Activated T-helper 1 cell treated with Interleukin-2 at 50 U/mL for 16 hours (primary cell): ENCODE measurements around the gene ZER1.

Experiments used
- DNase-seq: peaks from one replicate; pipeline ENCODE4 v3.0.0-alpha.2; 2020; ENCODE audit warnings: low read depth

Gene ZER1

GRCh38 chr9:128689820-128690683, 81.7 kb downstream of the ZER1 start:
- DNase-seq: peak; percentile 44

- peak; percentile 47 for DNase-seq
Observed at GRCh38 chr9:128689293-128689774, 82.4 kb downstream of the ZER1 start.

- DNase-seq: peak; percentile 91
Observed at GRCh38 chr9:128688501-128689292, 83.0 kb downstream of the ZER1 start, which contains the start of gene SET. Gene SET (plus strand): TSS chr9:128689222. CDS start chr9:128689583, 361 bp downstream.

- no peak for DNase-seq
Observed at GRCh38 chr9:128687453-128687852, 84.3 kb downstream of the ZER1 start.

GRCh38 chr9:128685636-128686489, 85.9 kb downstream of the ZER1 start:
- no peak for DNase-seq

- peak; percentile 58 for DNase-seq
Observed at GRCh38 chr9:128684325-128685199, 87.2 kb downstream of the ZER1 start.

GRCh38 chr9:128684065-128684324, 87.7 kb downstream of the ZER1 start:
- DNase-seq: no peak

- no peak for DNase-seq
Observed at GRCh38 chr9:128683340-128684064, 88.2 kb downstream of the ZER1 start.
